Mammary epithelial cell (primary cell): Measurements from ENCODE around the gene HOXB1.

ENCODE experiments used
- CTCF ChIP-seq, 2 donors: IDR thresholded peaks in 1 of 2; conservative IDR thresholded peaks in 1 of 2; 2 replicates each; pipeline ENCODE4 v1.5.1; 2011 to 2012; ENCODE audit warnings: inconsistent platforms in 2 of 2, low read length in 2 of 2, mild to moderate bottlenecking in 2 of 2, control low read depth in 1 of 2, low read depth in 1 of 2; ENCODE audit not compliant: insufficient read depth in 1 of 2; ENCODE audit errors: extremely low read depth in 1 of 2
- EZH2 ChIP-seq: IDR thresholded peaks from 2 replicates; pipeline ENCODE4 v1.6.1; 2012; ENCODE audit warnings: low read length, inconsistent platforms, borderline replicate concordance

DNA sequence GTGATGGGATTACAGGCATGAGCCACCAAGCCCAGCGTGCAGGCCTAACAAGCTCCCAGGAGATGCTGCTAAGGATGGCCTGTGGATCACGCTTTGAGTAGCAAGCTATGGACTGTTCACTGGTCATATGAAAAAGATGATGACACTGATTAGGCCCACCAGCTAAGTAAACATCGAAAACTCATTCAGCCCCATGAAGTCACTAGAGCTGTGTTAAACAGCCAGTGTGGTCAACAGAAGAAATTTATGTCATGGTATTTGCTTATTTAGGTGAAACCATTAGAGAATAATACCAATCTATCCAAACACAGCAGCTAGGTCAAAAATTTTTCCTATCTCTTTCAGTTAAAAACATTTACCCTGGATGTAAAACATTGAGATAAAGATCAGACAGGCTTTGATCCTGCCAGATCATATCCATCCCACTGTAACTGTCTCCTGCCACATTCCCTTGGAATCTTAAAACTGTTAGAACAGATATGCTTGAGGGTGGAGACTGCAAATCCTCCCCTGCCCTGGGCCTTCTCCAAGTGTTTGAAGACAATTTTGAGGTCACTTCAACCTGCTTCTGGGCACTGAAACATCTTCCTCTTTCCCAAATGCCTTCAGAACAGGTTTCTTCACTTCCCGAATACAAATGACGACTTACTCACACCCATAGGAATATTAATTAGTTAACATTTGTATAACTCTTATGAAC lies 30.9 kb downstream of the HOXB1 start:
- TF ChIP-seq CTCF (conservative IDR thresholded peaks at IDR 0.05 in 1 of 2, IDR thresholded peaks at IDR 0.05 in 1 of 2; ENCODE audit: extremely low read depth in 1 of 2, insufficient read depth in 1 of 2, low read depth in 1 of 2, low read length in 2 of 2), result no peak
- TF ChIP-seq EZH2, result no peak
